PC-9 (cell line): Measurements from ENCODE around the gene MBNL1. TPM values are rescaled to one million over a fixed set of nuclear protein-coding genes. Genes with fewer than 3 reads are reported as not detected.

ENCODE experiments used
- BruUV-seq: library from RNA; stranded (reverse); fragments of 400-500 nt; replicated peaks from 2 replicates; lab custom pipeline; 2021; lab: Mats Ljungman, UMichigan
- CTCF ChIA-PET: fragments of 300-600 bp; sonication (Branson Sonifier 250); formaldehyde crosslinking; loops from one replicate; lab custom pipeline; 2022; ENCODE audit warnings: antibody characterized with exemption; lab: Charles Lee
- POLR2A ChIA-PET: fragments of 300-600 bp; sonication (Branson Sonifier 250); formaldehyde crosslinking; loops from one replicate; lab custom pipeline; 2022; ENCODE audit warnings: antibody characterized with exemption; ENCODE audit not compliant: unreplicated experiment; lab: Charles Lee
- DNase-seq, 2 experiments: peaks; one replicate each; pipeline versions ENCODE4 v3.0.0 to v3.0.0-alpha.2; 2015 to 2022; ENCODE audit warnings: mixed read lengths in 1 of 2
- H2AFZ ChIP-seq: fragments of 200-600 bp; sonication (generic); 2 replicates; pipeline ENCODE4 v1.8.1; 2017; ENCODE audit warnings: antibody characterized with exemption
- H3F3A ChIP-seq: fragments of 200-600 bp; sonication (generic); 2 replicates; pipeline ENCODE4 v1.8.1; 2017; ENCODE audit warnings: antibody characterized with exemption, mild to moderate bottlenecking, low read depth; ENCODE audit not compliant: insufficient read depth
- H3K27ac ChIP-seq: fragments of 200-600 bp; sonication (generic); 2 replicates; pipeline ENCODE4 v1.6.1; 2016; ENCODE audit warnings: mixed run types
- H3K27me3 ChIP-seq: fragments of 200-600 bp; sonication (generic); 2 replicates; pipeline ENCODE4 v1.6.1; 2016; ENCODE audit warnings: low read depth, mixed run types; ENCODE audit not compliant: insufficient read depth
- H3K36me3 ChIP-seq: fragments of 200-600 bp; sonication (generic); 2 replicates; pipeline ENCODE4 v1.6.1; 2016; ENCODE audit warnings: low read depth, mixed run types
- H3K4me1 ChIP-seq: fragments of 200-600 bp; sonication (generic); replicated peaks from 2 replicates; pipeline ENCODE4 v1.6.1; 2016; ENCODE audit warnings: mixed run types; ENCODE audit not compliant: insufficient read depth
- H3K4me2 ChIP-seq: fragments of 200-600 bp; sonication (generic); 2 replicates; pipeline ENCODE4 v1.6.1; 2017; ENCODE audit warnings: mixed run types
- H3K4me3 ChIP-seq: fragments of 200-600 bp; sonication (generic); 2 replicates; pipeline ENCODE4 v1.6.1; 2016; ENCODE audit warnings: mixed run types
- H3K79me2 ChIP-seq: fragments of 200-600 bp; sonication (generic); 2 replicates; pipeline ENCODE4 v1.6.1; 2017; ENCODE audit warnings: low read depth, mixed run types
- H3K9me2 ChIP-seq: fragments of 200-600 bp; sonication (generic); 2 replicates; pipeline ENCODE4 v1.8.1; 2017; ENCODE audit warnings: mild to moderate bottlenecking; ENCODE audit not compliant: insufficient read depth
- H3K9me3 ChIP-seq: fragments of 200-600 bp; sonication (generic); 2 replicates; pipeline ENCODE4 v1.8.1; 2016; ENCODE audit warnings: low read depth; ENCODE audit not compliant: insufficient read depth
- H4K20me1 ChIP-seq: fragments of 200-600 bp; sonication (generic); 2 replicates; pipeline ENCODE4 v1.8.1; 2017; ENCODE audit not compliant: insufficient read depth
- CTCF ChIP-seq: fragments of 200-600 bp; sonication (generic); conservative IDR thresholded peaks from 2 replicates; pipeline ENCODE4 v1.6.1; 2017; ENCODE audit warnings: mixed run types, antibody characterized with exemption, mild to moderate bottlenecking, moderate library complexity
- EZH2 ChIP-seq: fragments of 200-600 bp; sonication (generic); IDR thresholded peaks from 2 replicates; pipeline ENCODE4 v1.8.0; 2017; ENCODE audit warnings: antibody characterized with exemption, low read depth
- intact Hi-C: fragments of 100-400 bp; cut with micrococcal nuclease; formaldehyde crosslinking; loops from one replicate; pipeline ENCODE4 v1.10.0; 2022; ENCODE audit not compliant: unreplicated experiment
- total RNA-seq: library from RNA; stranded (reverse); gene quantifications from 2 replicates; pipeline ENCODE4 v1.2.3, GENCODE V29; 2021

The MBNL1 gene
- total RNA-seq, 1 experiment from 2014 or later = 176 TPM

- H3K4me3 ChIP-seq = no peak overlapping the region
- CTCF ChIA-PET = no interaction called here
- no peaks in the 10 kb centered on the region for H4K20me1 ChIP-seq
- BruUV-seq = no TSS peak
- H3K36me3 ChIP-seq = peaks cover 14% of the 10 kb centered on the region; the same call in 1 of the 2 replicates
- H3F3A ChIP-seq = no peaks in the 10 kb centered on the region
- H3K9me2 ChIP-seq = no peaks in the 10 kb centered on the region
- H3K79me2 ChIP-seq = peaks cover 64% of the 10 kb centered on the region
- H3K27me3 ChIP-seq = no peaks in the 10 kb centered on the region
- H3K27ac ChIP-seq = peak overlapping the region; percentile 2; the same call in 1 of the 2 replicates
- POLR2A ChIA-PET = interaction anchor here (0.6 kb wide), 1 partner anchor 81 kb away, joined by 20 read pairs; no protein-coding TSS in a partner anchor
- TF ChIP-seq CTCF (no peak), EZH2 (no peak)
- intact Hi-C loops = no loop called here
- DNase-seq = no peak
- H3K9me3 ChIP-seq = peaks cover 5% of the 10 kb centered on the region; the same call in 1 of the 2 replicates
- H3K4me2 ChIP-seq = no peak overlapping the region
- H2AFZ ChIP-seq = no peak overlapping the region
- H3K4me1 ChIP-seq = peaks cover 22% of the 10 kb centered on the region
These were observed 81.4 kb downstream of the MBNL1 start for GRCh38 chr3:152350139-152350538.

- Histone ChIP-seq H2AFZ (no peak overlapping the region), H3F3A (no peaks in the 10 kb centered on the region), H3K4me2 (no peak overlapping the region), H4K20me1 (no peaks in the 10 kb centered on the region), H3K9me3 (peaks cover 5% of the 10 kb centered on the region; the same call in 1 of the 2 replicates), H3K9me2 (no peaks in the 10 kb centered on the region), H3K36me3 (peaks cover 13% of the 10 kb centered on the region; the same call in 1 of the 2 replicates), H3K27me3 (no peaks in the 10 kb centered on the region), H3K27ac (no peak overlapping the region), H3K4me1 (peaks cover 22% of the 10 kb centered on the region), H3K79me2 (peaks cover 67% of the 10 kb centered on the region), H3K4me3 (no peak overlapping the region)
- ChIA-PET CTCF (no interaction called here), POLR2A (interaction anchor here (0.6 kb wide), 1 partner anchor 81 kb away, joined by 20 read pairs; no protein-coding TSS in a partner anchor)
- no peak for DNase-seq
- TF ChIP-seq EZH2 (no peak), CTCF (no peak)
- intact Hi-C loops = no loop called here
- no TSS peak for BruUV-seq
These were observed 82.0 kb downstream of the MBNL1 start for GRCh38 chr3:152350776-152351175.

- no TSS peak for BruUV-seq
- no peak for DNase-seq
- no peaks in the 10 kb centered on the region for H3K27me3 ChIP-seq
- ChIA-PET CTCF (no interaction called here), POLR2A (no interaction called here)
- no peak overlapping the region for H3K4me3 ChIP-seq
- H3K36me3 ChIP-seq = 0 out of 2 replicates have a peak, but pooled peaks cover 6% of the 10 kb centered on the region
- intact Hi-C loops = no loop called here
- peaks cover 77% of the 10 kb centered on the region for H3K79me2 ChIP-seq
- H2AFZ ChIP-seq = no peak overlapping the region
- no peaks in the 10 kb centered on the region for H4K20me1 ChIP-seq
- 0 out of 2 replicates have a peak, but pooled peaks cover 4% of the 10 kb centered on the region for H3K9me2 ChIP-seq
- no peaks in the 10 kb centered on the region for H3F3A ChIP-seq
- no peak overlapping the region for H3K27ac ChIP-seq
- peaks cover 5% of the 10 kb centered on the region; the same call in 1 of the 2 replicates for H3K9me3 ChIP-seq
- H3K4me1 ChIP-seq = peaks cover 22% of the 10 kb centered on the region
- TF ChIP-seq CTCF (no peak), EZH2 (no peak)
- no peak overlapping the region for H3K4me2 ChIP-seq
These were observed 83.8 kb downstream of the MBNL1 start for GRCh38 chr3:152352554-152352953.
